GM06990 (cell line): ENCODE results near the gene ZNF574.

Source experiments
- DNase-seq: peaks from one replicate; pipeline ENCODE4 v3.0.0-alpha.2; 2011; ENCODE audit not compliant: insufficient read length; ENCODE audit errors: extremely low read depth
- H3K27me3 ChIP-seq: replicated peaks from 2 replicates; pipeline ENCODE4 v1.6.0; 2011; ENCODE audit warnings: low read length; ENCODE audit not compliant: control insufficient read depth, insufficient read depth
- H3K36me3 ChIP-seq: 2 replicates; pipeline ENCODE4 v1.5.1; 2011; ENCODE audit warnings: low read length; ENCODE audit not compliant: control insufficient read depth, insufficient read depth
- H3K4me3 ChIP-seq: replicated peaks from 2 replicates; pipeline ENCODE4 v1.5.1; 2011; ENCODE audit warnings: low read depth, mild to moderate bottlenecking, control low read depth, low read length
- CTCF ChIP-seq: IDR thresholded peaks from 2 replicates; pipeline ENCODE4 v1.5.1; 2011; ENCODE audit warnings: low read length, control low read depth, mild to moderate bottlenecking, inconsistent platforms; ENCODE audit not compliant: insufficient read depth, poor library complexity, severe bottlenecking

Gene ZNF574

GRCh38 chr19:42053037-42053935 lies 22.7 kb upstream of the ZNF574 start:
- DNase-seq: no peak
- H3K4me3 ChIP-seq: no peak overlapping the region
- no peak for TF ChIP-seq CTCF
- no peaks in the 10 kb centered on the region for H3K36me3 ChIP-seq
- H3K27me3 ChIP-seq: no peaks in the 10 kb centered on the region; the same call in 1 of the 2 replicates

- H3K36me3 ChIP-seq: no peaks in the 10 kb centered on the region
- H3K4me3 ChIP-seq: no peak overlapping the region
- H3K27me3 ChIP-seq: no peaks in the 10 kb centered on the region; the same call in 1 of the 2 replicates
- no peak for TF ChIP-seq CTCF
- DNase-seq: no peak
These were observed 21.8 kb upstream of the ZNF574 start for GRCh38 chr19:42054205-42054604.

- H3K36me3 ChIP-seq: no peaks in the 10 kb centered on the region
- TF ChIP-seq CTCF: no peak
- DNase-seq: no peak
- H3K27me3 ChIP-seq: no peaks in the 10 kb centered on the region
- no peak overlapping the region for H3K4me3 ChIP-seq
These were observed 18.1 kb upstream of the ZNF574 start for GRCh38 chr19:42057846-42058245.

- no peak overlapping the region for H3K4me3 ChIP-seq
- TF ChIP-seq CTCF: no peak
- DNase-seq: no peak
- H3K36me3 ChIP-seq: no peaks in the 10 kb centered on the region
- no peaks in the 10 kb centered on the region for H3K27me3 ChIP-seq
These were observed 16.8 kb upstream of the ZNF574 start for GRCh38 chr19:42059196-42059595.

- TF ChIP-seq CTCF: no peak
- H3K27me3 ChIP-seq: no peaks in the 10 kb centered on the region
- H3K36me3 ChIP-seq: no peaks in the 10 kb centered on the region
- DNase-seq: no peak
- H3K4me3 ChIP-seq: no peak overlapping the region
These were observed 15.8 kb upstream of the ZNF574 start for GRCh38 chr19:42060117-42060516.

- TF ChIP-seq CTCF: no peak
- H3K36me3 ChIP-seq: no peaks in the 10 kb centered on the region
- no peaks in the 10 kb centered on the region; the same call in 1 of the 2 replicates for H3K27me3 ChIP-seq
- DNase-seq: no peak
- no peak overlapping the region for H3K4me3 ChIP-seq
These were observed 13.6 kb upstream of the ZNF574 start for GRCh38 chr19:42062381-42062780.
